ENCODE results near the gene MYL3.

The MYL3 gene

DNA sequence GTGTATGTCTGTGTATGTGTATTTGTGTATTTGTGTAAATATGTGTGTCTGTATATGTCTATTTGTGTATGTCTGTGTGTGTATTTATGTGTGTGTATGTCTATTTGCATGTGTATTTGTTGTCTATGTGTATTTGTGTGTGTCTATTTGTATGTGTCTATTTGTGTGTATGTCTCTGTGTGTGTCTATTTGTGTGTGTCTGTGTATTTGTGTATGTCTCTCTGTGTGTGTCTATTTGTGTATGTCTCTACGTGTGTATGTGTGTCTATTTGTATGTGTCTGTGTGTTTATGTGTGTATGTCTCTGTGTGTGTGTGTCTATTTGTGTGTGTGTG, 44.7 kb upstream of the MYL3 start:
- no peak for DNase-seq (ENCODE audit: insufficient read length, low spot score)
- TF ChIP-seq, protein P1, sequence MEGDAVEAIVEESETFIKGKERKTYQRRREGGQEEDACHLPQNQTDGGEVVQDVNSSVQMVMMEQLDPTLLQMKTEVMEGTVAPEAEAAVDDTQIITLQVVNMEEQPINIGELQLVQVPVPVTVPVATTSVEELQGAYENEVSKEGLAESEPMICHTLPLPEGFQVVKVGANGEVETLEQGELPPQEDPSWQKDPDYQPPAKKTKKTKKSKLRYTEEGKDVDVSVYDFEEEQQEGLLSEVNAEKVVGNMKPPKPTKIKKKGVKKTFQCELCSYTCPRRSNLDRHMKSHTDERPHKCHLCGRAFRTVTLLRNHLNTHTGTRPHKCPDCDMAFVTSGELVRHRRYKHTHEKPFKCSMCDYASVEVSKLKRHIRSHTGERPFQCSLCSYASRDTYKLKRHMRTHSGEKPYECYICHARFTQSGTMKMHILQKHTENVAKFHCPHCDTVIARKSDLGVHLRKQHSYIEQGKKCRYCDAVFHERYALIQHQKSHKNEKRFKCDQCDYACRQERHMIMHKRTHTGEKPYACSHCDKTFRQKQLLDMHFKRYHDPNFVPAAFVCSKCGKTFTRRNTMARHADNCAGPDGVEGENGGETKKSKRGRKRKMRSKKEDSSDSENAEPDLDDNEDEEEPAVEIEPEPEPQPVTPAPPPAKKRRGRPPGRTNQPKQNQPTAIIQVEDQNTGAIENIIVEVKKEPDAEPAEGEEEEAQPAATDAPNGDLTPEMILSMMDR (IDR thresholded peaks at IDR 0.05; ENCODE audit: insufficient read depth, missing control alignments) = no peak
- FAIRE-seq = no peak

DNA sequence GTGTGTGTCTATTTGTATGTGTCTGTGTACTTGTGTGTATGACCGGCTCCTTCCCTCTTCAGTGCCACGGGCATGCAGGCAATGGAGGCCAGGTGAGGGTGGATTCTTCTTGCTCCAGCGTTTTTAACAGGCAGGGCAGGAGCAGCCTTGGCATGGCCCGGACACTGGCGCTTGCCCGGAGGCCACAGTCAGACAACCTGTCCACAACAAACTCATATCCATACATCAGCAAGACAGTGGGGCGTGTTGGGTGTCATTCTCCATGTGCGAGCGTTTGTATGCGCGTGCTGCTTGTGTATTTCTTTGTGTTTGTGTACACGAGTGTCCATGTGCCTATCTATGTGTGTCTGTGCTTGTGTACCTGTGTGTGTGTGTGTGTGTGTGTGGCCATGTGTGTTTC, 44.0 kb upstream of the MYL3 start:
- TF ChIP-seq, protein P1 (IDR thresholded peaks at IDR 0.05; ENCODE audit: insufficient read depth, missing control alignments) = no peak
- DNase-seq (ENCODE audit: insufficient read length, low spot score) = no peak
- no peak for FAIRE-seq

DNA sequence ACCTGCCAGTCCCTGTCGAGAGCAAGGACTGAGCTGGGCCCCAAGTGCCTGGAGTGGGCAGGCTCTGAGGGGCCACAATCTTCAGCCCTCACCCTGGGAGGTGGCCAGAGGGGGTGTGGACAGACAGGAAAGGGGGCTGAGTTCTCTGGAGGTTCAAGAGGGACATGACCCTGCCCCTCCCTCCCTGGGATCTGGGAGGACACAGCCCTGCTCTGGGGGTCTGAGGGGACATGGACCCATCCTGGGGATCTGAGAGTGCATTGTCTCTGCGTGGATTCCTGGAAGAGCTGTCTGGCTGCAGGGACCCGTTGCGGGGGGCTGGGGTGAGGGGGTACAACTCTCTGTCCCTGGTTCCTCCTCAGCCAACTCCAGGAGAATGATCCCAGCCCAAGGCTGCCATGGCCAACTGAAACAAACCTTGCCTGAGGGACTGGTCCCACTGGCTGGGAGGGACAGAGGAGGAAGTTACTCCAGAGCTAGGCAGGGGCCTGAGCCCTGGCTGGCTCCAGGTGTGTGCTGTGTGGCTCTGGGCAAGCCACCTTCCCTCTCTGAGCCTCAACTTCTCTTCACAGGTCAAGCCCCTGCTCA, 43.3 kb upstream of the MYL3 start:
- no peak for FAIRE-seq
- TF ChIP-seq, protein P1 (IDR thresholded peaks at IDR 0.05; ENCODE audit: insufficient read depth, missing control alignments) = no peak
- no peak for DNase-seq (ENCODE audit: insufficient read length, low spot score)

DNA sequence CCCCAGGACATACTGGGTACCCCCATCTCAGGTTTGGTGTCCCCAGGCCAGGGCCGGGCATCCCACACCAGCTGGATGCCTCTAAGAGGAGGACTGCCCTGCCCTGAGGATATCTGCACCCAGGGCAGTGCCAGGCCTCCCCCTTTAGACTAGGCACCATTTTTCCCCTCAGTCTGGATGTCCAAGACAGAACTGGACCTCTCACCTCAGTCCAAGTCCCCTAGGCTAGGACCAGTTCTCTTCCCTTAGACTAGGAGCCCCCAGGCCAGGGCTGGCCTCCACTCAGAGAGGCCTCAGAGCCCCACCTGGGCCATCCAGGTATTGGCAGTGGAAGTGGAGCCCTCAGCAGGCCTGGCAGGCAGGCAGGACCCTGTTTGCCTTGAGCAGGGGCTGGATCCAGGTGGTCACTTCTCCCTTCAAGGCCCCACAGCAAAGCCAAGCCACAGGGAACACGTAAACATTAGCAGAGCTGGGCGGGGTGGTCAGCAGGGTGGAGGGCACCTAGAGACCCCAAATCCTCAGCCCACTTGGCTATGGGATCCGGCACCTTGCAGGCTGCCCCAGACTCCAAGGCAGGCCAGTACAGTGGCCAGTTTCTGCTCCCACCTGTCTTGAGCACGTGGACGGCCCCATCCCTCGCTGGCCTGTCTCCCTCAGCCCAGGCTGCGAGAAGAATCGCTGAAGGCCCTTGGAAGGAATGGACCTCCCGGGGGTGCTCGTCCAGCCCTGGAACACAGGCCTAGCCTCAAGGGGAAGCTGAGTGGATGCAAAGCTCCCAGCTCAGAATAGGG, 42.6 kb upstream of the MYL3 start:
- TF ChIP-seq, protein P1 (IDR thresholded peaks at IDR 0.05; ENCODE audit: insufficient read depth, missing control alignments) = no peak
- FAIRE-seq (no peak), DNase-seq (ENCODE audit: insufficient read length, low spot score) (no peak)

DNA sequence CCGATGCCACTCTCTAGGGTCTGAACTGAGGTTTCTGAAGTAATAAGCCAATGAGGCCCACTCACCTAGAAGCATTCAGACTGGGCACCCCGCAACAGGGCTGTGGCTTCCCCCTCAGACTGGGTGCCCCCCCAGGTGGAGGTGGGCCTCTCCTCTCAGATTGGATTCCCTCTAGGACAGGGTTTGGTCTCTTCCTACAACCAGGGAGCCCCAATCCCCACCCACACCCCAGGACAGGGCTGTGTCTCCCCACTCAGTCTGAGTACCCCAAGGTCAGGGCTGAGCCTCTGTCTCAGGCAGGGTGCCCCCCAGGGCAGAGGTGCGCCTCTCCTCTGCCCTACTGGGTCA, 41.9 kb upstream of the MYL3 start:
- TF ChIP-seq, protein P1 (IDR thresholded peaks at IDR 0.05; ENCODE audit: insufficient read depth, missing control alignments) = no peak
- no peak for DNase-seq (ENCODE audit: insufficient read length, low spot score)
- no peak for FAIRE-seq

DNA sequence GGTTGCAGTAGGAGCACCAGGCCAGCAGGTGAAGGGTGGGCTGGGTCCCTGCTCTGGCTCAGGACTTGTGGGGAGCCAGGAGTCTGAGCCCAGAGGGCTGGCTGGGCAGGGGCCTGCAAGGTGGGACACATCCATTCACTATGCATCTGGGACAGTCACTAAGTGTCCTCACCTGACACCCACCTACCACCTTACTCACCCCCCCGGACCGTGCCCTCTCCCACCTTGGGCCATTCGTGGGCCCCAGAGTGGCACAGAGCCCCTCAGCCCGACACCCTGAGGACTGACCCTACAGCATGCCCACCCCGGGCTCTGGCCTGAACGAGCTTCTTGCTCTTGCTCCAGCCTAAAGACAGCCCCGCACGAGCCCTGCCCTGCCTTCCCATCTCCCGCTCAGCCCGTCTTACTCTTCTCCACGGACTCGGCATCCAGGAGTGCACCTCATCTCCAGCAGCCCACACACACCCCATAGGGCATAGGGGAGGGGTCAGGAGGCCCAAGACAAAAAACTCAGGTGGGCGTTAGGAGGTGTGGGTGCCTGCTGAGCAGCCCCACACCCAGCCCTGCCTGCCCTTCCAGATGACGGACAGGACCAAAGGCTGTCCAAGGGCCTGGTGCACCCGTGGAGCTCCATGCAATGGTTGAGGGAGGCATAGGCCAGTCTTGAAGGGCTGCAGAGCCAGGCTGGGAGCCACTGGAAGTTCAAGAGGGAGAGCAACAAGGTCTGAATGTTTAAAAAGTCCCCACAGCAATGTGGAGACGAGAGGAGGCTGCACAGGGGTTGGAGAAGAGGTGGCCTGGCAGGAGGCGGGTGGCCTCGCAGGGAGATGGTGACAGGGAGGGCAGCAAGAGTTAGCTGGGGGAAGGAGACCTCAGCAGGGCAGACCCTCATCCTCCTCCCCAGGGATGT, 41.3 kb upstream of the MYL3 start:
- no peak for DNase-seq (ENCODE audit: insufficient read length, low spot score)
- no peak for FAIRE-seq
- TF ChIP-seq, protein P1 (IDR thresholded peaks at IDR 0.05; ENCODE audit: insufficient read depth, missing control alignments) = no peak

Measured in D721Med (cell line).